ENCODE data around the gene S100PBP.

Gene S100PBP

GRCh38 chr1:32806290-32806689, 11.2 kb upstream of the S100PBP start:
- TF ChIP-seq POLR2AphosphoS5 (IDR thresholded peaks at IDR 0.05; ENCODE audit: low read depth, low read length) (no peak), REST (IDR thresholded peaks at IDR 0.05; ENCODE audit: insufficient read depth in 1 of 2, low read depth in 2 of 2, low read length in 2 of 2) (no peak), TAF1 (IDR thresholded peaks at IDR 0.05; ENCODE audit: borderline replicate concordance, insufficient read depth, low read length) (no peak), FOXP2 (optimal IDR thresholded peaks at IDR 0.05; ENCODE audit: borderline replicate concordance, extremely low read depth, extremely low read length, insufficient read depth) (no peak), SIN3A (IDR thresholded peaks at IDR 0.05; ENCODE audit: borderline replicate concordance, insufficient read depth, low read length) (no peak)

GRCh38 chr1:32806910-32807523, 10.4 kb upstream of the S100PBP start:
- TF ChIP-seq POLR2AphosphoS5 (IDR thresholded peaks at IDR 0.05; ENCODE audit: low read depth, low read length) (no peak), REST (IDR thresholded peaks at IDR 0.05; ENCODE audit: insufficient read depth in 1 of 2, low read depth in 2 of 2, low read length in 2 of 2) (no peak), FOXP2 (optimal IDR thresholded peaks at IDR 0.05; ENCODE audit: borderline replicate concordance, extremely low read depth, extremely low read length, insufficient read depth) (no peak), SIN3A (IDR thresholded peaks at IDR 0.05; ENCODE audit: borderline replicate concordance, insufficient read depth, low read length) (no peak)

- TF ChIP-seq REST (IDR thresholded peaks at IDR 0.05; ENCODE audit: insufficient read depth in 1 of 2, low read depth in 2 of 2, low read length in 2 of 2) (no peak), SIN3A (IDR thresholded peaks at IDR 0.05; ENCODE audit: borderline replicate concordance, insufficient read depth, low read length) (no peak), TAF1 (IDR thresholded peaks at IDR 0.05; ENCODE audit: borderline replicate concordance, insufficient read depth, low read length) (no peak), FOXP2 (optimal IDR thresholded peaks at IDR 0.05; ENCODE audit: borderline replicate concordance, extremely low read depth, extremely low read length, insufficient read depth) (no peak), POLR2AphosphoS5 (IDR thresholded peaks at IDR 0.05; ENCODE audit: low read depth, low read length) (no peak)
Measured at GRCh38 chr1:32808580-32808979, 8.9 kb upstream of the S100PBP start.

- no peak for TF ChIP-seq REST (IDR thresholded peaks at IDR 0.05; ENCODE audit: insufficient read depth in 1 of 2, low read depth in 2 of 2, low read length in 2 of 2)
- TF ChIP-seq FOXP2 (optimal IDR thresholded peaks at IDR 0.05; ENCODE audit: borderline replicate concordance, extremely low read depth, extremely low read length, insufficient read depth): no peak
- TF ChIP-seq POLR2AphosphoS5 (IDR thresholded peaks at IDR 0.05; ENCODE audit: low read depth, low read length): no peak
- no peak for TF ChIP-seq TAF1 (IDR thresholded peaks at IDR 0.05; ENCODE audit: borderline replicate concordance, insufficient read depth, low read length)
- TF ChIP-seq SIN3A (IDR thresholded peaks at IDR 0.05; ENCODE audit: borderline replicate concordance, insufficient read depth, low read length): no peak
Measured at GRCh38 chr1:32810358-32810757, 7.1 kb upstream of the S100PBP start.

GRCh38 chr1:32811265-32811664, 6.2 kb upstream of the S100PBP start:
- no peak for TF ChIP-seq FOXP2 (optimal IDR thresholded peaks at IDR 0.05; ENCODE audit: borderline replicate concordance, extremely low read depth, extremely low read length, insufficient read depth)
- TF ChIP-seq TAF1 (IDR thresholded peaks at IDR 0.05; ENCODE audit: borderline replicate concordance, insufficient read depth, low read length): no peak
- no peak for TF ChIP-seq REST (IDR thresholded peaks at IDR 0.05; ENCODE audit: insufficient read depth in 1 of 2, low read depth in 2 of 2, low read length in 2 of 2)
- no peak for TF ChIP-seq POLR2AphosphoS5 (IDR thresholded peaks at IDR 0.05; ENCODE audit: low read depth, low read length)
- TF ChIP-seq SIN3A (IDR thresholded peaks at IDR 0.05; ENCODE audit: borderline replicate concordance, insufficient read depth, low read length): no peak
